K562 (cell line): ENCODE measurements around the gene SLC27A4. TPM values are rescaled to one million over a fixed set of nuclear protein-coding genes. Genes with fewer than 3 reads are reported as not detected.
A peak's percentile ranks its signal among the peaks of the same experiment; 100 is the strongest.

Experiments
- CLOCK ChIP-seq: fragments of 250-450 bp; sonication (Bioruptor Pico); IDR thresholded peaks from 2 replicates; pipeline ENCODE4 v1.4.0; 2020; ENCODE audit warnings: mild to moderate bottlenecking, moderate library complexity, borderline replicate concordance
- HNRNPL ChIP-seq: fragments of 200-400 bp; formaldehyde crosslinking; IDR thresholded peaks from 2 replicates; pipeline ENCODE4 v1.6.1; 2017; ENCODE audit warnings: low read depth, mild to moderate bottlenecking, low read length
- MAX ChIP-seq: sonication (generic); formaldehyde crosslinking; IDR thresholded peaks from 2 replicates; pipeline ENCODE4 v1.9.0; 2022; ENCODE audit warnings: mild to moderate bottlenecking, missing genetic modification reagents
- MCM2 ChIP-seq: fragments of 450-650 bp; IDR thresholded peaks from 2 replicates; pipeline ENCODE4 v1.6.1; 2017; ENCODE audit warnings: low read depth, mild to moderate bottlenecking
- PRMT5 ChIP-seq: sonication (generic); formaldehyde crosslinking; IDR thresholded peaks from 2 replicates; pipeline ENCODE4 v1.5.0; 2020; ENCODE audit warnings: missing genetic modification reagents
- PRPF4 ChIP-seq: fragments of 200-400 bp; formaldehyde crosslinking; IDR thresholded peaks from one replicate; pipeline ENCODE4 v1.6.1; 2017; ENCODE audit warnings: low read length, low read depth, mild to moderate bottlenecking; ENCODE audit not compliant: insufficient read depth, poor library complexity, severe bottlenecking
- TGIF2 ChIP-seq: sonication (generic); formaldehyde crosslinking; IDR thresholded peaks from 2 replicates; pipeline ENCODE4 v1.8.1; 2022; ENCODE audit warnings: mild to moderate bottlenecking, missing genetic modification reagents, moderate library complexity
- polyA plus RNA-seq, 8 experiments: library from polyadenylated mRNA; depleted of rRNA in 4 of 8; stranded (reverse) in 5 of 8; unstranded in 3 of 8; fragments of >200 nt; fragmentation: Nextera tagmentation in 2 of 8; fragmentation: Illumina TruSeq in 1 of 8; extraction: Ambion mirVana in 2 of 8; extraction: Trizol in 1 of 8; gene quantifications; 2 replicates each; pipeline versions ENCODE4 v1.2.1 to v1.2.3, GENCODE V29; 2011 to 2014; ENCODE audit warnings: inconsistent platforms in 1 of 8, missing spikeins in 1 of 8
- total RNA-seq, 7 experiments: library from RNA; depleted of rRNA in 6 of 7; stranded (reverse); fragments of >200 nt in 6 of 7; fragmentation: Illumina TruSeq in 2 of 7; extraction: Trizol in 2 of 7; gene quantifications; 2 replicates each; pipeline versions ENCODE4 v1.2.1 to v1.2.3, GENCODE V29; 2011 to 2021; ENCODE audit warnings: low replicate concordance in 1 of 7
- TF ChIP-seq, protein P1 (sequence below): fragments of 200-800 bp; sonication (Bioruptor generic); IDR thresholded peaks from 2 replicates; pipeline ENCODE4 v1.6.1; 2016; ENCODE audit warnings: missing genetic modification characterization, missing compliant biosample characterization
- TF ChIP-seq, protein P2 (sequence below), 2 experiments: fragments of 450-650 bp; formaldehyde crosslinking in 1 of 2; IDR thresholded peaks; 2 replicates each; pipeline versions ENCODE4 v1.4.0 to v1.6.1; 2014 to 2020; ENCODE audit warnings: mild to moderate bottlenecking in 2 of 2, borderline replicate concordance in 1 of 2, low read depth in 1 of 2

SLC27A4 gene
- total and polyA plus RNA-seq, 9 of the 15 experiments (the other 6 are each of a cell fraction or from before 2014, with no cell fraction given), result 0.25 to 35.7 (median 14.0) TPM

GRCh38 chr9:128370752-128371629, 30.7 kb downstream of the SLC27A4 start, which contains the start of gene URM1 (continued):
- TF ChIP-seq CLOCK (no peak), MAX (peak; percentile 64), HNRNPL (no peak), PRPF4 (no peak), MCM2 (no peak), TGIF2 (CRISPR knock-in tag) (no peak), PRMT5 (CRISPR knock-in tag) (no peak)
- TF ChIP-seq, protein P1, sequence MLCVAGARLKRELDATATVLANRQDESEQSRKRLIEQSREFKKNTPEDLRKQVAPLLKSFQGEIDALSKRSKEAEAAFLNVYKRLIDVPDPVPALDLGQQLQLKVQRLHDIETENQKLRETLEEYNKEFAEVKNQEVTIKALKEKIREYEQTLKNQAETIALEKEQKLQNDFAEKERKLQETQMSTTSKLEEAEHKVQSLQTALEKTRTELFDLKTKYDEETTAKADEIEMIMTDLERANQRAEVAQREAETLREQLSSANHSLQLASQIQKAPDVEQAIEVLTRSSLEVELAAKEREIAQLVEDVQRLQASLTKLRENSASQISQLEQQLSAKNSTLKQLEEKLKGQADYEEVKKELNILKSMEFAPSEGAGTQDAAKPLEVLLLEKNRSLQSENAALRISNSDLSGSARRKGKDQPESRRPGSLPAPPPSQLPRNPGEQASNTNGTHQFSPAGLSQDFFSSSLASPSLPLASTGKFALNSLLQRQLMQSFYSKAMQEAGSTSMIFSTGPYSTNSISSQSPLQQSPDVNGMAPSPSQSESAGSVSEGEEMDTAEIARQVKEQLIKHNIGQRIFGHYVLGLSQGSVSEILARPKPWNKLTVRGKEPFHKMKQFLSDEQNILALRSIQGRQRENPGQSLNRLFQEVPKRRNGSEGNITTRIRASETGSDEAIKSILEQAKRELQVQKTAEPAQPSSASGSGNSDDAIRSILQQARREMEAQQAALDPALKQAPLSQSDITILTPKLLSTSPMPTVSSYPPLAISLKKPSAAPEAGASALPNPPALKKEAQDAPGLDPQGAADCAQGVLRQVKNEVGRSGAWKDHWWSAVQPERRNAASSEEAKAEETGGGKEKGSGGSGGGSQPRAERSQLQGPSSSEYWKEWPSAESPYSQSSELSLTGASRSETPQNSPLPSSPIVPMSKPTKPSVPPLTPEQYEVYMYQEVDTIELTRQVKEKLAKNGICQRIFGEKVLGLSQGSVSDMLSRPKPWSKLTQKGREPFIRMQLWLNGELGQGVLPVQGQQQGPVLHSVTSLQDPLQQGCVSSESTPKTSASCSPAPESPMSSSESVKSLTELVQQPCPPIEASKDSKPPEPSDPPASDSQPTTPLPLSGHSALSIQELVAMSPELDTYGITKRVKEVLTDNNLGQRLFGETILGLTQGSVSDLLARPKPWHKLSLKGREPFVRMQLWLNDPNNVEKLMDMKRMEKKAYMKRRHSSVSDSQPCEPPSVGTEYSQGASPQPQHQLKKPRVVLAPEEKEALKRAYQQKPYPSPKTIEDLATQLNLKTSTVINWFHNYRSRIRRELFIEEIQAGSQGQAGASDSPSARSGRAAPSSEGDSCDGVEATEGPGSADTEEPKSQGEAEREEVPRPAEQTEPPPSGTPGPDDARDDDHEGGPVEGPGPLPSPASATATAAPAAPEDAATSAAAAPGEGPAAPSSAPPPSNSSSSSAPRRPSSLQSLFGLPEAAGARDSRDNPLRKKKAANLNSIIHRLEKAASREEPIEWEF (CRISPR knock-in tag), result no peak
- TF ChIP-seq, protein P2, sequence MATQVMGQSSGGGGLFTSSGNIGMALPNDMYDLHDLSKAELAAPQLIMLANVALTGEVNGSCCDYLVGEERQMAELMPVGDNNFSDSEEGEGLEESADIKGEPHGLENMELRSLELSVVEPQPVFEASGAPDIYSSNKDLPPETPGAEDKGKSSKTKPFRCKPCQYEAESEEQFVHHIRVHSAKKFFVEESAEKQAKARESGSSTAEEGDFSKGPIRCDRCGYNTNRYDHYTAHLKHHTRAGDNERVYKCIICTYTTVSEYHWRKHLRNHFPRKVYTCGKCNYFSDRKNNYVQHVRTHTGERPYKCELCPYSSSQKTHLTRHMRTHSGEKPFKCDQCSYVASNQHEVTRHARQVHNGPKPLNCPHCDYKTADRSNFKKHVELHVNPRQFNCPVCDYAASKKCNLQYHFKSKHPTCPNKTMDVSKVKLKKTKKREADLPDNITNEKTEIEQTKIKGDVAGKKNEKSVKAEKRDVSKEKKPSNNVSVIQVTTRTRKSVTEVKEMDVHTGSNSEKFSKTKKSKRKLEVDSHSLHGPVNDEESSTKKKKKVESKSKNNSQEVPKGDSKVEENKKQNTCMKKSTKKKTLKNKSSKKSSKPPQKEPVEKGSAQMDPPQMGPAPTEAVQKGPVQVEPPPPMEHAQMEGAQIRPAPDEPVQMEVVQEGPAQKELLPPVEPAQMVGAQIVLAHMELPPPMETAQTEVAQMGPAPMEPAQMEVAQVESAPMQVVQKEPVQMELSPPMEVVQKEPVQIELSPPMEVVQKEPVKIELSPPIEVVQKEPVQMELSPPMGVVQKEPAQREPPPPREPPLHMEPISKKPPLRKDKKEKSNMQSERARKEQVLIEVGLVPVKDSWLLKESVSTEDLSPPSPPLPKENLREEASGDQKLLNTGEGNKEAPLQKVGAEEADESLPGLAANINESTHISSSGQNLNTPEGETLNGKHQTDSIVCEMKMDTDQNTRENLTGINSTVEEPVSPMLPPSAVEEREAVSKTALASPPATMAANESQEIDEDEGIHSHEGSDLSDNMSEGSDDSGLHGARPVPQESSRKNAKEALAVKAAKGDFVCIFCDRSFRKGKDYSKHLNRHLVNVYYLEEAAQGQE (IDR thresholded peaks at IDR 0.05; ENCODE audit: borderline replicate concordance), result no peak
- TF ChIP-seq, protein P2 (CRISPR knock-in tag; IDR thresholded peaks at IDR 0.05; ENCODE audit: low read depth), result no peak
